ENCODE measurements around the gene GRID2. TPM values are rescaled to one million over a fixed set of nuclear protein-coding genes. Genes with fewer than 3 reads are reported as not detected.

GRID2 gene
- polyA plus RNA-seq, 1 of the 3 experiments (the other 2 are of a cell fraction), result not detected

DNA sequence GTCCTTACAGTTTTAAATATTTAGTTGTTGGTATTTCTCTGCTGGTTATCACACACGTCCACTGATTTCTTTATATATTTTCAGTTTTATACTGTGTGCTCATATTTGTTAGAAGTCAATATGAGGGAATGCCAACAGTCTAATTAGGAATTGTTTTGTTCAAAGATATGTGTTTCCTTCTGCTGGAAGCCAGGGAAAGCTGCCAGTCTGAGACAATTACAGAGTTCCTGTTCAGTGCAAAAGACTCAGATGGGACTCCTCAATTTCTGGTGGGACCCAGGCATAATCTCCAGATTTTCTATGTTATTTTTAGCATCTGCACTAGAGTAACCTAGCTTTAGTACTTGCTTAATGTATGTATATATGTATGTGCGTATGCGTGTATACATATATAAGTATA, 486.0 kb downstream of the GRID2 start:
- TF ChIP-seq EP300 (IDR thresholded peaks at IDR 0.05; ENCODE audit: borderline replicate concordance in 1 of 2, low read depth in 1 of 2, low read length in 1 of 2) (no peak), ELF1 (IDR thresholded peaks at IDR 0.05) (no peak), MEF2A (IDR thresholded peaks at IDR 0.05; ENCODE audit: borderline replicate concordance, low read depth) (no peak), POLR2AphosphoS5 (IDR thresholded peaks at IDR 0.05; ENCODE audit: low read depth, low read length) (no peak), FOXM1 (IDR thresholded peaks at IDR 0.05; ENCODE audit: low read depth) (no peak), NFIC (IDR thresholded peaks at IDR 0.05; ENCODE audit: borderline replicate concordance) (no peak), TEAD4 (IDR thresholded peaks at IDR 0.05; ENCODE audit: borderline replicate concordance, insufficient read depth) (no peak)
- TF ChIP-seq, protein P1, sequence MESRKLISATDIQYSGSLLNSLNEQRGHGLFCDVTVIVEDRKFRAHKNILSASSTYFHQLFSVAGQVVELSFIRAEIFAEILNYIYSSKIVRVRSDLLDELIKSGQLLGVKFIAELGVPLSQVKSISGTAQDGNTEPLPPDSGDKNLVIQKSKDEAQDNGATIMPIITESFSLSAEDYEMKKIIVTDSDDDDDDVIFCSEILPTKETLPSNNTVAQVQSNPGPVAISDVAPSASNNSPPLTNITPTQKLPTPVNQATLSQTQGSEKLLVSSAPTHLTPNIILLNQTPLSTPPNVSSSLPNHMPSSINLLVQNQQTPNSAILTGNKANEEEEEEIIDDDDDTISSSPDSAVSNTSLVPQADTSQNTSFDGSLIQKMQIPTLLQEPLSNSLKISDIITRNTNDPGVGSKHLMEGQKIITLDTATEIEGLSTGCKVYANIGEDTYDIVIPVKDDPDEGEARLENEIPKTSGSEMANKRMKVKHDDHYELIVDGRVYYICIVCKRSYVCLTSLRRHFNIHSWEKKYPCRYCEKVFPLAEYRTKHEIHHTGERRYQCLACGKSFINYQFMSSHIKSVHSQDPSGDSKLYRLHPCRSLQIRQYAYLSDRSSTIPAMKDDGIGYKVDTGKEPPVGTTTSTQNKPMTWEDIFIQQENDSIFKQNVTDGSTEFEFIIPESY (IDR thresholded peaks at IDR 0.05; ENCODE audit: borderline replicate concordance, low read depth), result no peak
- TF ChIP-seq, protein P2, sequence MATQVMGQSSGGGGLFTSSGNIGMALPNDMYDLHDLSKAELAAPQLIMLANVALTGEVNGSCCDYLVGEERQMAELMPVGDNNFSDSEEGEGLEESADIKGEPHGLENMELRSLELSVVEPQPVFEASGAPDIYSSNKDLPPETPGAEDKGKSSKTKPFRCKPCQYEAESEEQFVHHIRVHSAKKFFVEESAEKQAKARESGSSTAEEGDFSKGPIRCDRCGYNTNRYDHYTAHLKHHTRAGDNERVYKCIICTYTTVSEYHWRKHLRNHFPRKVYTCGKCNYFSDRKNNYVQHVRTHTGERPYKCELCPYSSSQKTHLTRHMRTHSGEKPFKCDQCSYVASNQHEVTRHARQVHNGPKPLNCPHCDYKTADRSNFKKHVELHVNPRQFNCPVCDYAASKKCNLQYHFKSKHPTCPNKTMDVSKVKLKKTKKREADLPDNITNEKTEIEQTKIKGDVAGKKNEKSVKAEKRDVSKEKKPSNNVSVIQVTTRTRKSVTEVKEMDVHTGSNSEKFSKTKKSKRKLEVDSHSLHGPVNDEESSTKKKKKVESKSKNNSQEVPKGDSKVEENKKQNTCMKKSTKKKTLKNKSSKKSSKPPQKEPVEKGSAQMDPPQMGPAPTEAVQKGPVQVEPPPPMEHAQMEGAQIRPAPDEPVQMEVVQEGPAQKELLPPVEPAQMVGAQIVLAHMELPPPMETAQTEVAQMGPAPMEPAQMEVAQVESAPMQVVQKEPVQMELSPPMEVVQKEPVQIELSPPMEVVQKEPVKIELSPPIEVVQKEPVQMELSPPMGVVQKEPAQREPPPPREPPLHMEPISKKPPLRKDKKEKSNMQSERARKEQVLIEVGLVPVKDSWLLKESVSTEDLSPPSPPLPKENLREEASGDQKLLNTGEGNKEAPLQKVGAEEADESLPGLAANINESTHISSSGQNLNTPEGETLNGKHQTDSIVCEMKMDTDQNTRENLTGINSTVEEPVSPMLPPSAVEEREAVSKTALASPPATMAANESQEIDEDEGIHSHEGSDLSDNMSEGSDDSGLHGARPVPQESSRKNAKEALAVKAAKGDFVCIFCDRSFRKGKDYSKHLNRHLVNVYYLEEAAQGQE (IDR thresholded peaks at IDR 0.05; ENCODE audit: low read depth, low read length), result no peak
- H3K4me3 ChIP-seq (ENCODE audit: low read depth in 2 of 2, low read length in 1 of 2), result no peak overlapping the region
- WGBS (ENCODE audit: low lambda C conversion rate), result 80% methylated on average over 3 of the region's 3 CpGs

DNA sequence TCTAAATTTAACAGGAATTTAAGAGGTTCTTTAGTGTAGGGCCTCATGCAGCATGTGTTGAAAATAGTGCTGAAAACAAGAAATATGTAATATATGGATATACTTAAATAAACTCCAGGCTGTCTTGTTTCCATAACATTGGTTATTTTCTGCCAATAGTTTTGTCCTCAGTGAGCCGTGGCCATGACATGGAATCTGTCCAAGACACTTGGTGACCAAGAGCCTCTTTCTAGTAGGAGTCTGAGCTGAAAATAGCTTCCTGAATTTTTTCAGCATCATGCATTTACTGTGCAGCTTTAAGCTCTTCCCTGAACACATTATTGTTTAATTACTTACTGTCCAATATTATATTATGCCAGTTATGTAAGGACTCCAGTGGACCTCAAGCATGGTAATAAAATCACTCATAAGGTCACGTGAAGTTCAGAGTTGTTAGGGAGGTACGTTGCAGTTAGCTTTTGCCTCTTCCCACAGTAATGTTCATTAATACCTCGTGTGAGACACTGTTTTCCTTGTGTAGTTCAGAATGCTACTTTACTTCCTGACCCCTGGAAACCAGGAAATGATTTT, 488.2 kb downstream of the GRID2 start:
- POLR2A ChIA-PET, result no interaction called here
- Histone ChIP-seq H3K9ac (no peak overlapping the region), H2AFZ (ENCODE audit: low read depth) (no peak overlapping the region), H3K4me1 (ENCODE audit: control insufficient read depth in 1 of 2, insufficient read depth in 2 of 2, low read depth in 1 of 2, low read length in 1 of 2) (no peaks in the 10 kb centered on the region), H3K36me3 (replicated peaks in 1 of 2; ENCODE audit: control insufficient read depth in 1 of 2, insufficient read depth in 2 of 2, low read length in 1 of 2) (no peaks in the 10 kb centered on the region), H3F3A (replicated peaks; ENCODE audit: insufficient read depth) (no peaks in the 10 kb centered on the region), H3K4me3 (ENCODE audit: low read depth in 2 of 2, low read length in 1 of 2) (no peak overlapping the region), H3K27ac (ENCODE audit: low read depth in 2 of 2, low read length in 1 of 2) (no peak overlapping the region), H3K4me2 (no peak overlapping the region), H3K79me2 (ENCODE audit: insufficient read depth) (no peaks in the 10 kb centered on the region), H3K27me3 (ENCODE audit: insufficient read depth) (no peaks in the 10 kb centered on the region), H3K9me2 (no peaks in the 10 kb centered on the region), H3K9me3 (no peaks in the 10 kb centered on the region), H4K20me1 (ENCODE audit: insufficient read depth) (no peaks in the 10 kb centered on the region)
- no peak for TF ChIP-seq TAF1 (IDR thresholded peaks at IDR 0.05; ENCODE audit: borderline replicate concordance, low read depth, low read length)
- TF ChIP-seq ELF1 (IDR thresholded peaks at IDR 0.05), result no peak
- WGBS (ENCODE audit: low lambda C conversion rate), result 31% methylated on average over 4 of the region's 4 CpGs
- CTCF ChIA-PET, result no interaction called here
- DNase-seq, result no peak

More for the DNA sequence above, 486.0 kb downstream of the GRID2 start:
- H3K4me2 ChIP-seq, result no peak overlapping the region
- DNase-seq, result no peak
- no peaks in the 10 kb centered on the region for H4K20me1 ChIP-seq (ENCODE audit: insufficient read depth)
- no peaks in the 10 kb centered on the region; the same call in 1 of the 2 replicates for H3K79me2 ChIP-seq (ENCODE audit: insufficient read depth)
- H3F3A ChIP-seq (replicated peaks; ENCODE audit: insufficient read depth), result no peaks in the 10 kb centered on the region
- H3K27me3 ChIP-seq (ENCODE audit: insufficient read depth), result no peaks in the 10 kb centered on the region
- H3K27ac ChIP-seq (ENCODE audit: low read depth in 2 of 2, low read length in 1 of 2), result no peak overlapping the region
- ChIA-PET POLR2A (no interaction called here), CTCF (no interaction called here)
- H3K9me2 ChIP-seq, result no peaks in the 10 kb centered on the region
- H2AFZ ChIP-seq (ENCODE audit: low read depth), result no peak overlapping the region
- no peaks in the 10 kb centered on the region for H3K9me3 ChIP-seq
- no peak overlapping the region for H3K9ac ChIP-seq
- no peaks in the 10 kb centered on the region for H3K4me1 ChIP-seq (ENCODE audit: control insufficient read depth in 1 of 2, insufficient read depth in 2 of 2, low read depth in 1 of 2, low read length in 1 of 2)
- no peaks in the 10 kb centered on the region for H3K36me3 ChIP-seq (replicated peaks in 1 of 2; ENCODE audit: control insufficient read depth in 1 of 2, insufficient read depth in 2 of 2, low read length in 1 of 2)

All from SK-N-SH (cell line).